OCI-LY1 (cell line): Measurements from ENCODE around the gene RTP2.

ENCODE experiments used
- H2AFZ ChIP-seq: fragments of 200-600 bp; sonication (generic), shearing (Covaris generic); 2 replicates; pipeline ENCODE4 v1.6.0; 2014; ENCODE audit warnings: antibody characterized with exemption, mild to moderate bottlenecking, low read length
- H3F3A ChIP-seq: fragments of 200-600 bp; sonication (generic), shearing (Covaris generic); 2 replicates; pipeline ENCODE4 v1.6.0; 2014; ENCODE audit warnings: mild to moderate bottlenecking, antibody characterized with exemption, low read length, moderate library complexity; ENCODE audit not compliant: insufficient read depth
- H3K27ac ChIP-seq: fragments of 200-600 bp; sonication (generic); 2 replicates; pipeline ENCODE4 v1.5.1; 2014; ENCODE audit warnings: low read length, mixed run types, mild to moderate bottlenecking, low read depth; ENCODE audit not compliant: poor library complexity, severe bottlenecking
- H3K27me3 ChIP-seq: fragments of 200-600 bp; sonication (generic); 2 replicates; pipeline ENCODE4 v1.6.0; 2014; ENCODE audit warnings: antibody characterized with exemption, mild to moderate bottlenecking, low read length, moderate library complexity; ENCODE audit not compliant: insufficient read depth
- H3K36me3 ChIP-seq: fragments of 200-600 bp; sonication (generic); 2 replicates; pipeline ENCODE4 v1.6.1; 2014; ENCODE audit warnings: mild to moderate bottlenecking, antibody characterized with exemption, low read length, moderate library complexity, mixed read lengths; ENCODE audit not compliant: insufficient read depth
- H3K4me1 ChIP-seq: fragments of 200-600 bp; sonication (generic); 2 replicates; pipeline ENCODE4 v1.5.1; 2014; ENCODE audit warnings: mild to moderate bottlenecking, low read length, moderate library complexity; ENCODE audit not compliant: insufficient read depth, severe bottlenecking
- H3K4me2 ChIP-seq: fragments of 200-600 bp; sonication (generic), shearing (Covaris generic); 2 replicates; pipeline ENCODE4 v1.6.1; 2014; ENCODE audit warnings: low read length
- H3K4me3 ChIP-seq: fragments of 200-600 bp; sonication (generic); 2 replicates; pipeline ENCODE4 v1.5.1; 2014; ENCODE audit warnings: low read length, low read depth, mild to moderate bottlenecking, mixed read lengths; ENCODE audit not compliant: poor library complexity, severe bottlenecking
- H3K79me2 ChIP-seq: fragments of 200-600 bp; shearing (Covaris generic); 2 replicates; pipeline ENCODE4 v1.6.1; 2016; ENCODE audit warnings: mixed run types, low read length, mixed read lengths; ENCODE audit not compliant: insufficient read depth
- H3K9ac ChIP-seq: fragments of 200-600 bp; sonication (generic), shearing (Covaris generic); 2 replicates; pipeline ENCODE4 v1.6.1; 2014; ENCODE audit warnings: mild to moderate bottlenecking, low read length, mixed read lengths
- H3K9me2 ChIP-seq: fragments of 200-600 bp; sonication (generic), shearing (Covaris generic); 2 replicates; pipeline ENCODE4 v1.6.1; 2014; ENCODE audit warnings: low read depth, mild to moderate bottlenecking, low read length, mixed read lengths
- H3K9me3 ChIP-seq: fragments of 200-600 bp; shearing (Covaris generic); 2 replicates; pipeline ENCODE4 v1.6.1; 2014; ENCODE audit warnings: low read length, mixed read lengths
- H4K20me1 ChIP-seq: fragments of 200-600 bp; sonication (generic), shearing (Covaris generic); 2 replicates; pipeline ENCODE4 v1.6.0; 2016; ENCODE audit warnings: mild to moderate bottlenecking, low read length; ENCODE audit not compliant: insufficient read depth
- EZH2 ChIP-seq: fragments of 200-600 bp; sonication (generic), shearing (Covaris generic); IDR thresholded peaks from 2 replicates; pipeline ENCODE4 v1.8.0; 2017; ENCODE audit warnings: borderline replicate concordance, mixed run types, mild to moderate bottlenecking, antibody characterized with exemption, low read length, moderate library complexity, mixed read lengths
- TF ChIP-seq, protein P1 (sequence below): fragments of 200-600 bp; sonication (generic), shearing (Covaris generic); IDR thresholded peaks from 2 replicates; pipeline ENCODE4 v1.5.1; 2017; ENCODE audit warnings: mild to moderate bottlenecking, antibody characterized with exemption, low read length, moderate library complexity, mixed read lengths

The RTP2 gene

DNA sequence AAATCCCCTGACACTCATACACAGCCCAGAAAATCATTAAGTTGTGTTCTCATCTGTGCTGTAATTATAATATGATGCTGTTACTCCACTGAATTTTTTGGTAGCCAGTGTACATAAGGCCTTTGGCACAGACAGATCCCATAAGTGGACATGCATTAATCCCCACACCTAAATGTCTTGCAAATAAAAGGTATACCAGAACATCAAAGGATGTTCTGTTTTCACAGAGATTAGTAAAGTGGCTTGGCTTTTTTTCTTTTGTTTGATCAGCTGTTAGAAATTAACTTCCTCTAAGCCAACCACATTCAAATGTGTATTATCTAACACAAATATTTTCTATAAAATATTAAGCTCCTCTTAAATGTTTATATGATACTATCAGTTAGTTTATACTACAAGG lies 34.8 kb downstream of the RTP2 start:
- no peak overlapping the region for H3K9ac ChIP-seq
- no peaks in the 10 kb centered on the region for H3K4me1 ChIP-seq
- H4K20me1 ChIP-seq, result no peaks in the 10 kb centered on the region
- H3K9me2 ChIP-seq, result no peaks in the 10 kb centered on the region; the same call in 1 of the 2 replicates
- no peak overlapping the region for H2AFZ ChIP-seq
- H3K27ac ChIP-seq, result no peak overlapping the region
- H3K4me3 ChIP-seq, result no peak overlapping the region
- no peaks in the 10 kb centered on the region for H3K9me3 ChIP-seq
- TF ChIP-seq, protein P1, sequence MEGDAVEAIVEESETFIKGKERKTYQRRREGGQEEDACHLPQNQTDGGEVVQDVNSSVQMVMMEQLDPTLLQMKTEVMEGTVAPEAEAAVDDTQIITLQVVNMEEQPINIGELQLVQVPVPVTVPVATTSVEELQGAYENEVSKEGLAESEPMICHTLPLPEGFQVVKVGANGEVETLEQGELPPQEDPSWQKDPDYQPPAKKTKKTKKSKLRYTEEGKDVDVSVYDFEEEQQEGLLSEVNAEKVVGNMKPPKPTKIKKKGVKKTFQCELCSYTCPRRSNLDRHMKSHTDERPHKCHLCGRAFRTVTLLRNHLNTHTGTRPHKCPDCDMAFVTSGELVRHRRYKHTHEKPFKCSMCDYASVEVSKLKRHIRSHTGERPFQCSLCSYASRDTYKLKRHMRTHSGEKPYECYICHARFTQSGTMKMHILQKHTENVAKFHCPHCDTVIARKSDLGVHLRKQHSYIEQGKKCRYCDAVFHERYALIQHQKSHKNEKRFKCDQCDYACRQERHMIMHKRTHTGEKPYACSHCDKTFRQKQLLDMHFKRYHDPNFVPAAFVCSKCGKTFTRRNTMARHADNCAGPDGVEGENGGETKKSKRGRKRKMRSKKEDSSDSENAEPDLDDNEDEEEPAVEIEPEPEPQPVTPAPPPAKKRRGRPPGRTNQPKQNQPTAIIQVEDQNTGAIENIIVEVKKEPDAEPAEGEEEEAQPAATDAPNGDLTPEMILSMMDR, result no peak
- no peak for TF ChIP-seq EZH2
- no peaks in the 10 kb centered on the region for H3K36me3 ChIP-seq
- no peaks in the 10 kb centered on the region for H3F3A ChIP-seq
- H3K27me3 ChIP-seq, result no peaks in the 10 kb centered on the region
- no peaks in the 10 kb centered on the region for H3K79me2 ChIP-seq
- no peak overlapping the region for H3K4me2 ChIP-seq

DNA sequence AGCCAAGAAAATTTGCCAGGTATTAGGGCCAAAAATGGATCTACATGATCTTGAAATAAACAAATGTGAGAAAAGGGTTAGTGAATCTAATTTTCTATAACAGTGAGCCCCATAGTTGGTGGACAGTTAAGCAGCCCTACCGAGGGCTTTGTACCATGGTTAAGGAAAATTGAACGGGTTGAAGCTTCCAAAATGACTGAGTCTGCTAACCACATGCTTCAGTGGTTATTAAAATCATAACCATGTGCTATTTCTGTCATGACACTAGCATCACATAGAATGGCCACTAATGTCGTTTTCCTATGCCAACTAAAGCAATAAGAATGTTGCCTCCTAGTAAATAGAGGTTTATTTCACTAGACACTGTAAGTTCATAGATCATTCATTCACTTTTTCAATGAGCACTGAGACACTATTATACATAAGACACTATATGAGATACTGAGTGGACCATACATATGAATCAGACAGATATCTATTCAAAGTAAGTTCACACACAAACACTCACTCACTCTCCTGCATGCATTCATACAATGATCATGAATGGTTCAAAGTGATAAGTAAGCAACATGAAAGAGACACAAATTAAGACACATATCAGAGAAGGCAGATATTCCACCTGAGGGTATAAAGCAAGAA lies 36.5 kb downstream of the RTP2 start:
- Histone ChIP-seq H3K27ac (no peak overlapping the region), H3K27me3 (no peaks in the 10 kb centered on the region; the same call in 1 of the 2 replicates), H2AFZ (no peak overlapping the region), H3K4me3 (no peak overlapping the region), H3K79me2 (no peaks in the 10 kb centered on the region), H3K9me3 (no peaks in the 10 kb centered on the region), H3K9me2 (no peaks in the 10 kb centered on the region; the same call in 1 of the 2 replicates), H3F3A (no peaks in the 10 kb centered on the region), H3K36me3 (no peaks in the 10 kb centered on the region), H3K9ac (no peak overlapping the region), H3K4me2 (no peak overlapping the region), H4K20me1 (no peaks in the 10 kb centered on the region), H3K4me1 (no peaks in the 10 kb centered on the region)
- TF ChIP-seq, protein P1, result no peak
- TF ChIP-seq EZH2, result no peak

DNA sequence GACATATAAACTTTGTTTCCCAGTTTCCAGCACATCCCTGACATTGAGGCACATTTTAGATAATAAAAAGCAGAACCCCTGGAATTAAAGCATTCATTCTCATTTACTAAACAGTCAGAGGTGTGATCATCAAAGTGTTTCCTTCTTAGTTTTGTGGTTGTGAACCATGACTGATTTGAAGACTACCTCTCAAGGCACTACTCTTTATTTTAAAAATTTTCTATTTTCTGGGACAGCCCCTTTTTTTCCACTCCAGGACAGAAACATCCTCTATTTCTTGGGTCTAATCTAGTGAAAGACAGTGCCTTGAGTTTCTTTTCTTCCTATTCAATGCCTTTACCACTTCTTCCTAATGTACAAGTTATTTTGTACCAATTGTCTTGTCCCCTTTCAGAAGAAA lies 37.3 kb downstream of the RTP2 start:
- no peaks in the 10 kb centered on the region for H3K4me1 ChIP-seq
- no peak overlapping the region for H3K9ac ChIP-seq
- no peak overlapping the region for H3K4me3 ChIP-seq
- H3K27ac ChIP-seq, result no peak overlapping the region
- no peaks in the 10 kb centered on the region for H3K9me3 ChIP-seq
- no peak overlapping the region for H3K4me2 ChIP-seq
- H3K79me2 ChIP-seq, result no peaks in the 10 kb centered on the region
- H2AFZ ChIP-seq, result no peak overlapping the region
- H3K9me2 ChIP-seq, result no peaks in the 10 kb centered on the region; the same call in 1 of the 2 replicates
- H4K20me1 ChIP-seq, result no peaks in the 10 kb centered on the region
- H3K27me3 ChIP-seq, result no peaks in the 10 kb centered on the region; the same call in 1 of the 2 replicates
- TF ChIP-seq, protein P1, result no peak
- no peak for TF ChIP-seq EZH2
- H3K36me3 ChIP-seq, result no peaks in the 10 kb centered on the region
- H3F3A ChIP-seq, result no peaks in the 10 kb centered on the region
